ENCODE results near the gene NBEA. TPM values are rescaled to one million over a fixed set of nuclear protein-coding genes. Genes with fewer than 3 reads are reported as not detected.
A peak's percentile ranks its signal among the peaks of the same experiment; 100 is the strongest.

Gene NBEA
- total RNA-seq, 2 experiments from 2014 or later: 3.5 to 3.8 TPM

DNA sequence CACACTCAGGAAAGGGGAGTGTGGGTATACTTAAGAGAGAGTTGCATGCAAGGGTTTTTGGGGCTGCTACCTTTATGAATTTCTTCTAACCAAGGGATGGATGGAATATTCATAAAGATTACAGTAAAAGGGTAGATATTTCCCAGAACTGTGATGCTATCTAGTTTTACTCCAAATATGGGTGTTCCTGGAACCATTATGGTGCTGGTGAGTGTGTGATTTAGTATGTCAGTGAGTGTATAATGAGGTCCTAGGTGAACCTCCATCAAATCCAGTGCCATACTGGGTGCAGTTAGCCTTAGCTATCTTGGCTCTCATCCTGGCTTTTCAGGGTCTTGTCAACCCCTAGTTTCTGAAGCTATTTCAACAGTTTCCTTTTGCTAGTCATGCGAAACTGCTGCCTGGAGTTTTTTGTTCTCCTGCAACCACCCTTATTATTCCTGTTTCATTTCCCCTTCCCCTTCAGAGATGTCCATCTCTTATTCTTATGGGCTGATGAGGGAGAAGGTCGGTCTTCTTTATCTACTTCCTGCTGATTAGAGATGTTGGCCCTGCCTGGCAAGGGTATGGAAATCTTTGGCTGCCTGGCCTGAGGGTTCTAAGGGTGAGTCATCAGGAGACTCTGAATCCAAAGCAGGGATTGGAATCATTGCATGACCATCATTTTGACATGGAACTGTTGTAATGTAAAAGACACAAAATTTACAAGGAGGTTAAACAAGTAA is 202.3 kb downstream of the NBEA start:
- Histone ChIP-seq H3K27ac (ENCODE audit: low read depth in 1 of 2, low read length in 2 of 2) (no peak overlapping the region), H3K36me3 (ENCODE audit: insufficient read depth, low read length) (no peaks in the 10 kb centered on the region), H3K4me1 (ENCODE audit: insufficient read depth, low read length) (no peaks in the 10 kb centered on the region), H3K27me3 (ENCODE audit: control insufficient read depth in 1 of 2, insufficient read depth in 2 of 2, low read length in 2 of 2) (no peaks in the 10 kb centered on the region), H3K4me3 (ENCODE audit: low read length) (no peak overlapping the region), H3K9me3 (ENCODE audit: control insufficient read depth in 1 of 2, insufficient read depth in 1 of 2, low read length in 2 of 2) (no peaks in the 10 kb centered on the region)
- H3K4me3 Mint-ChIP-seq: no peak overlapping the region
- H3K9me3 Mint-ChIP-seq: no peaks in the 10 kb centered on the region
- peaks cover 4% of the 10 kb centered on the region for H3K36me3 Mint-ChIP-seq (ENCODE audit: low read depth)
- H3K27ac Mint-ChIP-seq: no peak overlapping the region
- no peak for ATAC-seq (ENCODE audit: poor library complexity)
- CTCF ChIA-PET: no interaction called here
- TF ChIP-seq, protein P1, sequence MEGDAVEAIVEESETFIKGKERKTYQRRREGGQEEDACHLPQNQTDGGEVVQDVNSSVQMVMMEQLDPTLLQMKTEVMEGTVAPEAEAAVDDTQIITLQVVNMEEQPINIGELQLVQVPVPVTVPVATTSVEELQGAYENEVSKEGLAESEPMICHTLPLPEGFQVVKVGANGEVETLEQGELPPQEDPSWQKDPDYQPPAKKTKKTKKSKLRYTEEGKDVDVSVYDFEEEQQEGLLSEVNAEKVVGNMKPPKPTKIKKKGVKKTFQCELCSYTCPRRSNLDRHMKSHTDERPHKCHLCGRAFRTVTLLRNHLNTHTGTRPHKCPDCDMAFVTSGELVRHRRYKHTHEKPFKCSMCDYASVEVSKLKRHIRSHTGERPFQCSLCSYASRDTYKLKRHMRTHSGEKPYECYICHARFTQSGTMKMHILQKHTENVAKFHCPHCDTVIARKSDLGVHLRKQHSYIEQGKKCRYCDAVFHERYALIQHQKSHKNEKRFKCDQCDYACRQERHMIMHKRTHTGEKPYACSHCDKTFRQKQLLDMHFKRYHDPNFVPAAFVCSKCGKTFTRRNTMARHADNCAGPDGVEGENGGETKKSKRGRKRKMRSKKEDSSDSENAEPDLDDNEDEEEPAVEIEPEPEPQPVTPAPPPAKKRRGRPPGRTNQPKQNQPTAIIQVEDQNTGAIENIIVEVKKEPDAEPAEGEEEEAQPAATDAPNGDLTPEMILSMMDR (IDR thresholded peaks at IDR 0.05): no peak
- intact Hi-C loops (cut with DNase I, micrococcal nuclease): no loop called here
- H3K27me3 Mint-ChIP-seq: no peaks in the 10 kb centered on the region
- POLR2A ChIA-PET: no interaction called here
- H3K4me1 Mint-ChIP-seq (ENCODE audit: low read depth): no peaks in the 10 kb centered on the region
- peak in 1 of 14 experiments; percentile 1 for DNase-seq

DNA sequence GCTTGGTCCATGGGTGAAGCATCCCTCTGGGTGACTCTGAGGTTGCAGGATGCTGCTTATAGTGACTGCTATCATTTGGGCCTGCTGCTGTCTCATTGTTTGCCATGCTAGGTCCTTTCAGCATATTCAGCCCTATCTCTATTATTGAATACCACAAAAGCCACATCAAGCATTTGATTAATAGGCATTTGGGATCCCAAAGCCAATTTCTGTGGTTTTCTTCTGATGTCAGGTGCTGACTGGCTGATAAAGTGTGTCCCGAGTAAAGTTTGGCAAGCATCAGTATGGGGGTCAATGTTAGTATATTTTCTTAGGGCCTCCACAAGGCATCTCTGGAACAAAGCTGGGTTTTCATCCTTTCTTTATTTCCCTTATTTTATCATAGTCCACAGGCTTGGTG is 204.6 kb downstream of the NBEA start:
- TF ChIP-seq, protein P1 (IDR thresholded peaks at IDR 0.05): no peak
- intact Hi-C loops (cut with DNase I, micrococcal nuclease): no loop called here
- peaks cover 4% of the 10 kb centered on the region for H3K36me3 Mint-ChIP-seq (ENCODE audit: low read depth)
- Histone ChIP-seq H3K4me1 (ENCODE audit: insufficient read depth, low read length) (no peaks in the 10 kb centered on the region), H3K27ac (ENCODE audit: low read depth in 1 of 2, low read length in 2 of 2) (no peak overlapping the region), H3K27me3 (ENCODE audit: control insufficient read depth in 1 of 2, insufficient read depth in 2 of 2, low read length in 2 of 2) (no peaks in the 10 kb centered on the region), H3K9me3 (ENCODE audit: control insufficient read depth in 1 of 2, insufficient read depth in 1 of 2, low read length in 2 of 2) (no peaks in the 10 kb centered on the region), H3K36me3 (ENCODE audit: insufficient read depth, low read length) (no peaks in the 10 kb centered on the region), H3K4me3 (ENCODE audit: low read length) (no peak overlapping the region)
- CTCF ChIA-PET: no interaction called here
- H3K4me3 Mint-ChIP-seq: no peak overlapping the region
- H3K27me3 Mint-ChIP-seq: no peaks in the 10 kb centered on the region
- POLR2A ChIA-PET: no interaction called here
- no peak overlapping the region for H3K27ac Mint-ChIP-seq
- H3K9me3 Mint-ChIP-seq: no peaks in the 10 kb centered on the region
- DNase-seq (no peak), ATAC-seq (ENCODE audit: poor library complexity) (no peak)
- no peaks in the 10 kb centered on the region for H3K4me1 Mint-ChIP-seq (ENCODE audit: low read depth)

DNA sequence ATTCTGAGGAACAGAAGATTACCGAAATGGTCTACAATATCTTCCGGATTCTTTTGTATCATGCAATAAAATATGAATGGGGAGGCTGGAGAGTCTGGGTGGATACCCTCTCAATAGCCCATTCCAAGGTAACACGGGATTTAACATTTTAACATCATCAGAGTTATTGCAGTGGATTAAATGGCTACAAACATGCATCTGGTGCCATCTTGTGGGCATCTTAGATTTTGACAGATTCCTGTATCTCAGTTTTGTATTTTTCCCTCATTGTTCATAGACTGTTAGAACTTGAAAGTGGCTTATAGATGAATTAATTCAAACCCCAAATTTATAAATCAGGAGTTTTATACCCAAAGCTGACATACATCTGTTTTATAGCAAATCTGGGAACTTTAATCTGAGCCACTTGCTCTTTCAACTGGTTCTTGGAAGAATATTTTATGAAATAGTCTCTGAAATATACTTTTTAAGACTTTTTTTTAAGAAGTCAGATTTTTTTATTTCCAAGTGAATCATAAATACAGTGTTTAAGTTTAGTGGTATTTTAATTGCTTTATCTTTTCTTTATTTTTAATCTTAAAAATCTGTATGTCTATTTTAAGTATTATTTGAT is 215.2 kb downstream of the NBEA start:
- Histone ChIP-seq H3K27ac (ENCODE audit: low read depth in 1 of 2, low read length in 2 of 2) (no peak overlapping the region), H3K4me1 (ENCODE audit: insufficient read depth, low read length) (no peaks in the 10 kb centered on the region), H3K9me3 (ENCODE audit: control insufficient read depth in 1 of 2, insufficient read depth in 1 of 2, low read length in 2 of 2) (no peaks in the 10 kb centered on the region), H3K27me3 (ENCODE audit: control insufficient read depth in 1 of 2, insufficient read depth in 2 of 2, low read length in 2 of 2) (no peaks in the 10 kb centered on the region), H3K4me3 (ENCODE audit: low read length) (no peak overlapping the region), H3K36me3 (ENCODE audit: insufficient read depth, low read length) (no peaks in the 10 kb centered on the region)
- no peaks in the 10 kb centered on the region for H3K9me3 Mint-ChIP-seq
- ChIA-PET POLR2A (no interaction called here), CTCF (no interaction called here)
- H3K27ac Mint-ChIP-seq: no peak overlapping the region
- DNase-seq (peak in 4 of 14 experiments; percentile 17 to 51 (median 32)), ATAC-seq (ENCODE audit: poor library complexity) (no peak)
- no peaks in the 10 kb centered on the region for H3K36me3 Mint-ChIP-seq (ENCODE audit: low read depth)
- no peaks in the 10 kb centered on the region for H3K27me3 Mint-ChIP-seq
- H3K4me3 Mint-ChIP-seq: no peak overlapping the region
- intact Hi-C loops (cut with DNase I, micrococcal nuclease): loop anchor here (5.0 to 10.0 kb wide), 2 partner anchors 1352 to 1355 kb away; no protein-coding TSS in a partner anchor
- H3K4me1 Mint-ChIP-seq (ENCODE audit: low read depth): peaks cover under 1% of the 10 kb centered on the region
- TF ChIP-seq, protein P1 (IDR thresholded peaks at IDR 0.05): peak; percentile 64

Data from CD4-positive, alpha-beta T cell (primary cell).